ENCODE results near the gene OCA2. TPM values are rescaled to one million over a fixed set of nuclear protein-coding genes. Genes with fewer than 3 reads are reported as not detected.

Gene OCA2
- total and polyA plus RNA-seq, 4 donors = 0.49 to 23.0 (median 2.3) TPM

DNA sequence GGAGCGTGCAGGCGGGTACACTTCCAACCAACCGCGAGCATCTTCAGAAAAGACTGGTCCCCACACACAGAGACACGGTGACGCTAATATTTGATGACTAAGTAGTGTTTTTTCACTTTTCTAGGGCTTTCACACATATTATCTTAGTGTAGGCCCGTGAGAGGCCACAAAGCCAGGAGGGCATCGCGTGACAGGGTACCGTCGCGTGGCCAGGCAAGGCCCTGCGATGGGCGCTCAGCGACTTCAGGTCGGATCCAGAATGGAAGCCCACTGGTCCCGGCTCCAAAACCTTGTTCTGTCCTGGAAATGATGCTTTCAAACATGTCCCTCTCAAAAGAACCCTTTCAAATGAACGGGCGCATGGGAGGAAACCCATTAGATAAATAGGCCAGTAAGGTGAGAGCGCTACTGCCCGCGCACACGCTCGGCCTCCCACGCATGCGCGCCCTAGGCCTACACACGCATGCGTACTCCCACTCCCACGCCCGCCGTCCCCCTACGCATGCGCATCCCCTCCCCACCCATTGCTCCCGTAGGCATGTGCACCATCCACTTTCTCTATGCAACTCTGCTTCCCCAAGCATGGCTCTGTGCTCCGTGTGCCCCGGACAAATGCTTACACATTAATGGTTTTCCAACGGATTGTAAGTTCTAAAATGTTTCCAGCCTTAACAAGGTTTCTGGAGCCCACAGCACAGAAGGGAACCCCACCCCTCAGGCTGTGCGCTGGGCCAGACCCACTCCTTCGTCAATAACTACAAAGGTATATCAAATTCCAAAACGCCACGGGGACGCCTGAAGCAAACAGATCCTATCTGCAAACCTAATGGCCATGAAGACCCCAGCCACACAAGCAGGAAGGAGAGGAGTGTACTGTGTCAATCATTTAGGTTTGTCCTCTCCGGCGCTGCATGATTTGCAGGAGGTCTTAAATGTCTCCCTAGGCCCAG, 72.1 kb downstream of the OCA2 start:
- peaks cover 0 to 8% (median 2%) of the 10 kb centered on the region in 4 donors for H3K36me3 ChIP-seq (ENCODE audit: control insufficient read depth in 4 of 4, insufficient read depth in 4 of 4, low read length in 4 of 4)
- H3K4me3 ChIP-seq = no peak overlapping the region
- H3K27ac ChIP-seq (ENCODE audit: low read depth in 1 of 2, low read length in 1 of 2) = no peak overlapping the region
- H3K4me1 ChIP-seq (ENCODE audit: control insufficient read depth in 5 of 5, insufficient read depth in 5 of 5, low read length in 5 of 5) = peaks cover 0 to 4% (median 0%) of the 10 kb centered on the region in 5 donors
- no peaks in the 10 kb centered on the region for H3K27me3 ChIP-seq (ENCODE audit: control insufficient read depth in 3 of 3, insufficient read depth in 3 of 3, low read length in 2 of 3)
- H3K9ac ChIP-seq (ENCODE audit: insufficient read depth in 1 of 2, low read length in 2 of 2) = no peak overlapping the region
- peaks cover 0 to 1% (median 0%) of the 10 kb centered on the region in 4 donors for H3K9me3 ChIP-seq (ENCODE audit: control insufficient read depth in 4 of 4, insufficient read depth in 3 of 4, low read length in 3 of 4)
- TF ChIP-seq, protein P1, sequence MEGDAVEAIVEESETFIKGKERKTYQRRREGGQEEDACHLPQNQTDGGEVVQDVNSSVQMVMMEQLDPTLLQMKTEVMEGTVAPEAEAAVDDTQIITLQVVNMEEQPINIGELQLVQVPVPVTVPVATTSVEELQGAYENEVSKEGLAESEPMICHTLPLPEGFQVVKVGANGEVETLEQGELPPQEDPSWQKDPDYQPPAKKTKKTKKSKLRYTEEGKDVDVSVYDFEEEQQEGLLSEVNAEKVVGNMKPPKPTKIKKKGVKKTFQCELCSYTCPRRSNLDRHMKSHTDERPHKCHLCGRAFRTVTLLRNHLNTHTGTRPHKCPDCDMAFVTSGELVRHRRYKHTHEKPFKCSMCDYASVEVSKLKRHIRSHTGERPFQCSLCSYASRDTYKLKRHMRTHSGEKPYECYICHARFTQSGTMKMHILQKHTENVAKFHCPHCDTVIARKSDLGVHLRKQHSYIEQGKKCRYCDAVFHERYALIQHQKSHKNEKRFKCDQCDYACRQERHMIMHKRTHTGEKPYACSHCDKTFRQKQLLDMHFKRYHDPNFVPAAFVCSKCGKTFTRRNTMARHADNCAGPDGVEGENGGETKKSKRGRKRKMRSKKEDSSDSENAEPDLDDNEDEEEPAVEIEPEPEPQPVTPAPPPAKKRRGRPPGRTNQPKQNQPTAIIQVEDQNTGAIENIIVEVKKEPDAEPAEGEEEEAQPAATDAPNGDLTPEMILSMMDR (IDR thresholded peaks at IDR 0.05; ENCODE audit: control extremely low read depth, extremely low read depth) = no peak
- WGBS, 2 donors = 94 to 96% methylated on average over 45 of the region's 45 CpGs
- ATAC-seq (ENCODE audit: insufficient read depth, low FRiP score) = no peak
- no peak for DNase-seq

DNA sequence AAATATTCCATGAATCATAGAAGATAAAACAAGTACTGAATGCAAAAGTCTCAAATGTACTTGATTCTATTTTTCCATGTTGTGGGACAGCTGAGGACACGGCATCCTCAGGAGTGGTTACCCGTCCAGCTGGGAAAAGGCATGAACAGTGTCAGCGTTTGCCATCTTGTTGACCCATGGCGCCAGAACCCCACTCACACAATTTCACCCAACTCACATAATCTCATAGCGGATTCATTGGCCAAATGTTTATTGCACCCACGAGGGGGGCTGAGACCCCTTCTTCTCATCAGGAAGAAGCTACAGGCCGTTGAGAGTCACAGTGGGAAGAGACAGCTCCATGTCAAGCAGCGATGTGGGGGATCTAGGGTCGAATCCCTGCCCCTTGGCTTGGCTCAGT, 72.9 kb downstream of the OCA2 start:
- Histone ChIP-seq H3K4me3 (no peak overlapping the region), H3K27ac (ENCODE audit: low read depth in 1 of 2, low read length in 1 of 2) (no peak overlapping the region), H3K36me3 (ENCODE audit: control insufficient read depth in 4 of 4, insufficient read depth in 4 of 4, low read length in 4 of 4) (peaks cover 0 to 8% (median 2%) of the 10 kb centered on the region in 4 donors), H3K9me3 (ENCODE audit: control insufficient read depth in 4 of 4, insufficient read depth in 3 of 4, low read length in 3 of 4) (peaks cover 0 to 1% (median 0%) of the 10 kb centered on the region in 4 donors), H3K27me3 (ENCODE audit: control insufficient read depth in 3 of 3, insufficient read depth in 3 of 3, low read length in 2 of 3) (no peaks in the 10 kb centered on the region), H3K9ac (ENCODE audit: insufficient read depth in 1 of 2, low read length in 2 of 2) (no peak overlapping the region), H3K4me1 (ENCODE audit: control insufficient read depth in 5 of 5, insufficient read depth in 5 of 5, low read length in 5 of 5) (peaks cover 0 to 12% (median 3%) of the 10 kb centered on the region in 5 donors)
- ATAC-seq (ENCODE audit: insufficient read depth, low FRiP score) (no peak), DNase-seq (no peak)
- TF ChIP-seq, protein P1 (IDR thresholded peaks at IDR 0.05; ENCODE audit: control extremely low read depth, extremely low read depth) = no peak
- 91 to 93% methylated on average over 9 of the region's 9 CpGs for WGBS, 2 donors

DNA sequence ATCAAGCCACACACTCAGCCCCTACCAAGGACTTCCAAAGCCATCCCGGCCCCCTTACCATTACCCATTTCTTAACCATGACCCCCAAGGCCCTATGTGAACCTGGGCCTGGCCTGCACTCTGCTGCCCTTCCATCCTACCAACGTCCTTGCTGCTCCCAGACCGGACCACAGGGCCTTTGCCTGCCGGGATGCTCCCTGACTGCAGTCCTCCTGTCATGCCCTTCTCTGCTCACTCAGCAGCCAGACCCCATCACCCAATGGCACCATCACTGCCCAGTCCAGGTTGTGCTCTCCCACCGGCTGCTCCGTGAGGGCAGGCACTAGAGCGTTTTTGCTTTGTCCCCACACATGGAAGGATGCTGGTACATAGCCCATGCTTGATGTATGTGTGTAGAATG, 73.7 kb downstream of the OCA2 start:
- Histone ChIP-seq H3K27me3 (ENCODE audit: control insufficient read depth in 3 of 3, insufficient read depth in 3 of 3, low read length in 2 of 3) (no peaks in the 10 kb centered on the region), H3K27ac (ENCODE audit: low read depth in 1 of 2, low read length in 1 of 2) (no peak overlapping the region), H3K4me1 (ENCODE audit: control insufficient read depth in 5 of 5, insufficient read depth in 5 of 5, low read length in 5 of 5) (peaks cover 0 to 20% (median 5%) of the 10 kb centered on the region in 5 donors), H3K36me3 (ENCODE audit: control insufficient read depth in 4 of 4, insufficient read depth in 4 of 4, low read length in 4 of 4) (peaks cover 0 to 8% (median 3%) of the 10 kb centered on the region in 4 donors), H3K4me3 (no peak overlapping the region), H3K9me3 (ENCODE audit: control insufficient read depth in 4 of 4, insufficient read depth in 3 of 4, low read length in 3 of 4) (peaks cover 0 to 1% (median 0%) of the 10 kb centered on the region in 4 donors), H3K9ac (ENCODE audit: insufficient read depth in 1 of 2, low read length in 2 of 2) (no peak overlapping the region)
- no peak for DNase-seq
- ATAC-seq (ENCODE audit: insufficient read depth, low FRiP score) = no peak
- 89 to 95% methylated on average over 7 of the region's 7 CpGs for WGBS, 2 donors
- TF ChIP-seq, protein P1 (IDR thresholded peaks at IDR 0.05; ENCODE audit: control extremely low read depth, extremely low read depth) = no peak

Measured in lung (tissue), 12 donors.